Prostate gland (tissue), 2 donors: ENCODE data around the gene SLC45A3.
"Not testable (repeated sequence)": the region's sequence is repeated elsewhere in the genome, so short reads cannot be mapped to it uniquely, and the experiment has no call there.

Experiments
- CTCF ChIP-seq, 4 experiments: fragments of 200-600 bp in 2 of 4; fragments of 450-650 bp in 2 of 4; sonication (generic) in 2 of 4; IDR thresholded peaks; 1 replicate in 3 of 4; 2 replicates in 1 of 4; pipeline ENCODE4 v1.5.1; 2016 to 2019; ENCODE audit warnings: antibody characterized with exemption in 4 of 4, mild to moderate bottlenecking in 2 of 4, moderate library complexity in 2 of 4
- POLR2A ChIP-seq: fragments of 450-650 bp; IDR thresholded peaks from one replicate; pipeline ENCODE4 v1.6.1; 2016; ENCODE audit warnings: antibody characterized with exemption, mild to moderate bottlenecking
- POLR2AphosphoS5 ChIP-seq: sonication (generic); formaldehyde crosslinking; IDR thresholded peaks from one replicate; pipeline ENCODE4 v1.6.1; 2017; ENCODE audit warnings: antibody characterized with exemption

- not testable (repeated sequence) for TF ChIP-seq CTCF (IDR thresholded peaks at IDR 0.05); POLR2A; POLR2AphosphoS5
These were observed 44.2 kb downstream of the SLC45A3 start for GRCh38 chr1:205636138-205636530.
